Activated B cell treated with CpG ODN at 0.5 μM for 24 hours (primary cell): ENCODE measurements around the gene RILP. TPM values are rescaled to one million over a fixed set of nuclear protein-coding genes. Genes with fewer than 3 reads are reported as not detected.

Experiments
- ATAC-seq: fragments of 200-7000 bp; cut with Tn5 transposase; one replicate; pipeline ENCODE4 v1.10.0; 2021; ENCODE audit warnings: low read depth, mild to moderate bottlenecking, moderate library complexity
- CTCF ChIA-PET: fragments of 350-600 bp; sonication (Branson Sonifier 250); formaldehyde crosslinking; loops from one replicate; lab custom pipeline; 2021; ENCODE audit warnings: antibody characterized with exemption; lab: Charles Lee
- POLR2A ChIA-PET: fragments of 350-600 bp; sonication (Branson Sonifier 250); formaldehyde crosslinking; loops from one replicate; lab custom pipeline; 2021; ENCODE audit warnings: antibody characterized with exemption; lab: Charles Lee
- DNase-seq: peaks from one replicate; pipeline ENCODE4 v3.0.0; 2022
- H3K27ac Mint-ChIP-seq: one replicate; pipeline ENCODE4 v1.8.0; 2020; ENCODE audit warnings: mixed read lengths
- H3K27me3 Mint-ChIP-seq: one replicate; pipeline ENCODE4 v1.8.0; 2021; ENCODE audit warnings: mixed read lengths
- H3K36me3 Mint-ChIP-seq: one replicate; pipeline ENCODE4 v1.8.0; 2021; ENCODE audit warnings: low read depth, mixed read lengths
- H3K4me1 Mint-ChIP-seq: one replicate; pipeline ENCODE4 v1.8.0; 2021; ENCODE audit warnings: mixed read lengths
- H3K4me3 Mint-ChIP-seq: one replicate; pipeline ENCODE4 v1.8.0; 2020; ENCODE audit warnings: mild to moderate bottlenecking, mixed read lengths
- H3K9me3 Mint-ChIP-seq: one replicate; pipeline ENCODE4 v1.8.0; 2020; ENCODE audit warnings: mixed read lengths
- CTCF ChIP-seq: fragments of 200-600 bp; IDR thresholded peaks from one replicate; pipeline ENCODE4 v1.8.0; 2022; ENCODE audit warnings: antibody characterized with exemption, mild to moderate bottlenecking
- intact Hi-C: fragments of 100-400 bp; cut with micrococcal nuclease; formaldehyde crosslinking; loops from one replicate; pipeline ENCODE4 v1.15.1; 2024
- total RNA-seq: library from RNA; stranded (reverse); gene quantifications from 2 replicates; pipeline ENCODE4 v1.2.3, GENCODE V29; 2022

RILP gene
- total RNA-seq, 1 donor from 2014 or later = 9.8 TPM

GRCh38 chr17:1686086-1686485, 36.4 kb upstream of the RILP start:
- peak overlapping the region; percentile 14 for H3K27ac Mint-ChIP-seq

GRCh38 chr17:1684378-1685189, 34.9 kb upstream of the RILP start, which contains the start of gene PRPF8:
Gene PRPF8, minus strand, starts transcription at chr17:1684867. Its CDS starts 296 bp downstream, at chr17:1684571.
- peak within 1 kb of the TSS; percentile 100 for H3K4me3 Mint-ChIP-seq
- H3K27ac Mint-ChIP-seq = peak within 1 kb of the TSS; percentile 96
- CTCF ChIA-PET = interaction anchor here (2.2 kb wide), 1 partner anchor 99 kb away, joined by 9 read pairs; no protein-coding TSS in a partner anchor
- H3K27me3 Mint-ChIP-seq = no peaks in the 10 kb centered on the region
- intact Hi-C loops = loop anchor here (1.0 to 2.0 kb wide), 6 partner anchors 15 to 144 kb away; partner anchors contain the start of genes RILP, SLC43A2 and SMYD4
- H3K36me3 Mint-ChIP-seq = peaks cover 47% of the 10 kb centered on the region
- TF ChIP-seq CTCF = no peak
- peak; percentile 95 for DNase-seq
- POLR2A ChIA-PET = interaction anchor here (0.6 to 2.1 kb wide), 19 partner anchors 11 to 970 kb away, joined by 3 to 43 read pairs (median 4); partner anchors contain the start of genes INPP5K, RILP, RPA1 and SMYD4
- peaks cover 33% of the 10 kb centered on the region for H3K4me1 Mint-ChIP-seq
- peak; percentile 99 for ATAC-seq
- no peaks in the 10 kb centered on the region for H3K9me3 Mint-ChIP-seq

More at GRCh38 chr17:1686086-1686485, 36.4 kb upstream of the RILP start:
- Mint-ChIP-seq H3K36me3 (peaks cover 32% of the 10 kb centered on the region), H3K4me1 (peaks cover 33% of the 10 kb centered on the region), H3K4me3 (peak overlapping the region; percentile 5), H3K27me3 (no peaks in the 10 kb centered on the region), H3K9me3 (no peaks in the 10 kb centered on the region)
- intact Hi-C loops = no loop called here
- CTCF ChIA-PET = interaction anchor here (0.7 kb wide), 1 partner anchor 960 kb away, joined by 3 read pairs; no protein-coding TSS in a partner anchor
- no peak for ATAC-seq
- no peak for DNase-seq
- TF ChIP-seq CTCF = no peak
- POLR2A ChIA-PET = no interaction called here

GRCh38 chr17:1683459-1683858, 33.8 kb upstream of the RILP start:
- no peak for TF ChIP-seq CTCF
- Mint-ChIP-seq H3K27me3 (no peaks in the 10 kb centered on the region), H3K27ac (peak overlapping the region; percentile 96), H3K4me1 (peaks cover 33% of the 10 kb centered on the region), H3K36me3 (peaks cover 58% of the 10 kb centered on the region), H3K4me3 (peak overlapping the region; percentile 100), H3K9me3 (no peaks in the 10 kb centered on the region)
- CTCF ChIA-PET = interaction anchor here (1.4 to 2.2 kb wide), 2 partner anchors 100 to 182 kb away, joined by 6 to 9 read pairs; no protein-coding TSS in a partner anchor
- intact Hi-C loops = no loop called here
- POLR2A ChIA-PET = interaction anchor here (0.6 to 2.1 kb wide), 13 partner anchors 10 to 387 kb away, joined by 3 to 43 read pairs (median 5); partner anchors contain the start of genes RILP, RPA1 and SMYD4
- ATAC-seq = no peak
- DNase-seq = no peak

- no peak overlapping the region for H3K4me3 Mint-ChIP-seq
Observed at GRCh38 chr17:1676401-1676800, 26.7 kb upstream of the RILP start.

More at GRCh38 chr17:1676401-1676800, 26.7 kb upstream of the RILP start:
- no peaks in the 10 kb centered on the region for H3K9me3 Mint-ChIP-seq
- POLR2A ChIA-PET = interaction anchor here (0.6 kb wide), 1 partner anchor 323 kb away, joined by 3 read pairs; no protein-coding TSS in a partner anchor
- H3K27ac Mint-ChIP-seq = no peak overlapping the region
- CTCF ChIA-PET = no interaction called here
- H3K27me3 Mint-ChIP-seq = no peaks in the 10 kb centered on the region
- intact Hi-C loops = no loop called here
- H3K4me1 Mint-ChIP-seq = no peaks in the 10 kb centered on the region
- TF ChIP-seq CTCF = no peak
- DNase-seq (no peak), ATAC-seq (no peak)
- peaks cover 95% of the 10 kb centered on the region for H3K36me3 Mint-ChIP-seq
